Measurements from ENCODE around the gene ATOH8.

Gene ATOH8

GRCh38 chr2:85797921-85798320 lies 44.1 kb downstream of the ATOH8 start:
- no peak overlapping the region for H3K27ac ChIP-seq
- H3K9ac ChIP-seq: no peak overlapping the region
- no peaks in the 10 kb centered on the region for H3K27me3 ChIP-seq
- H3K9me3 ChIP-seq (replicated peaks in 1 of 11): peaks cover 0 to 17% (median 7%) of the 10 kb centered on the region in 11 experiments; a peak in 10 of 22 replicates
- H3K4me2 ChIP-seq: no peak overlapping the region
- 0 out of 22 replicates have a peak, but pooled peaks cover 0 to 6% (median 0%) of the 10 kb centered on the region in 11 experiments for H4K20me1 ChIP-seq
- no peak for TF ChIP-seq Cebpa-rat (IDR thresholded peaks at IDR 0.05)
- peaks cover 0 to 4% (median 0%) of the 10 kb centered on the region in 10 experiments; a peak in 3 of 20 replicates for H3K4me1 ChIP-seq
- H3K36me3 ChIP-seq: no peaks in the 10 kb centered on the region
- no peak overlapping the region for H3K4me3 ChIP-seq

GRCh38 chr2:85799215-85799956 lies 45.6 kb downstream of the ATOH8 start:
- H3K9me3 ChIP-seq (replicated peaks in 1 of 11): peaks cover 0 to 17% (median 7%) of the 10 kb centered on the region in 11 experiments; a peak in 10 of 22 replicates
- no peaks in the 10 kb centered on the region for H3K36me3 ChIP-seq
- peaks cover 0 to 6% (median 0%) of the 10 kb centered on the region in 11 experiments; a peak in 1 of 22 replicates for H4K20me1 ChIP-seq
- H3K27me3 ChIP-seq: no peaks in the 10 kb centered on the region
- H3K4me1 ChIP-seq: peaks cover 2 to 12% (median 3%) of the 10 kb centered on the region in 10 experiments; a peak in 17 of 20 replicates
- H3K4me2 ChIP-seq: no peak overlapping the region
- no peak for TF ChIP-seq Cebpa-rat (IDR thresholded peaks at IDR 0.05)
- no peak overlapping the region for H3K9ac ChIP-seq
- no peak overlapping the region for H3K27ac ChIP-seq
- H3K4me3 ChIP-seq: no peak overlapping the region

GRCh38 chr2:85800586-85800985 lies 46.8 kb downstream of the ATOH8 start:
- peaks cover 5 to 17% (median 9%) of the 10 kb centered on the region in 10 experiments; a peak in 17 of 20 replicates for H3K4me1 ChIP-seq

GRCh38 chr2:85801871-85802270 lies 48.1 kb downstream of the ATOH8 start:
- no peaks in the 10 kb centered on the region for H3K36me3 ChIP-seq
- H3K9me3 ChIP-seq (replicated peaks in 1 of 11): peaks cover 4 to 17% (median 7%) of the 10 kb centered on the region in 11 experiments; a peak in 10 of 22 replicates
- H3K9ac ChIP-seq: no peak overlapping the region
- peaks cover 5 to 17% (median 9%) of the 10 kb centered on the region in 10 experiments; a peak in 17 of 20 replicates for H3K4me1 ChIP-seq
- no peaks in the 10 kb centered on the region for H3K27me3 ChIP-seq
- H3K27ac ChIP-seq: no peak overlapping the region
- H4K20me1 ChIP-seq: no peaks in the 10 kb centered on the region; a peak in 1 of 22 replicates
- TF ChIP-seq Cebpa-rat (IDR thresholded peaks at IDR 0.05): no peak
- H3K4me3 ChIP-seq: no peak overlapping the region
- H3K4me2 ChIP-seq: no peak overlapping the region

More at GRCh38 chr2:85800586-85800985, 46.8 kb downstream of the ATOH8 start:
- H3K36me3 ChIP-seq: no peaks in the 10 kb centered on the region
- H3K4me3 ChIP-seq: no peak overlapping the region
- H3K9me3 ChIP-seq (replicated peaks in 1 of 11): peaks cover under 1 to 17% (median 7%) of the 10 kb centered on the region in 11 experiments; a peak in 10 of 22 replicates
- H3K27ac ChIP-seq: no peak overlapping the region
- peaks cover 0 to 4% (median 0%) of the 10 kb centered on the region in 11 experiments; a peak in 1 of 22 replicates for H4K20me1 ChIP-seq
- H3K9ac ChIP-seq: no peak overlapping the region
- no peak overlapping the region for H3K4me2 ChIP-seq
- 0 out of 22 replicates have a peak, but pooled peaks of 1 of the 11 experiments have one; percentile 19 for TF ChIP-seq Cebpa-rat (IDR thresholded peaks at IDR 0.05)
- no peaks in the 10 kb centered on the region for H3K27me3 ChIP-seq

- H3K4me1 ChIP-seq: peaks cover 5 to 17% (median 9%) of the 10 kb centered on the region in 10 experiments; a peak in 17 of 20 replicates
- no peaks in the 10 kb centered on the region for H3K36me3 ChIP-seq
- H3K4me2 ChIP-seq: no peak overlapping the region
- H3K4me3 ChIP-seq: no peak overlapping the region
- H3K9me3 ChIP-seq (replicated peaks in 1 of 11): peaks cover 4 to 17% (median 7%) of the 10 kb centered on the region in 11 experiments; a peak in 10 of 22 replicates
- H3K27me3 ChIP-seq: no peaks in the 10 kb centered on the region
- no peaks in the 10 kb centered on the region; a peak in 1 of 22 replicates for H4K20me1 ChIP-seq
- no peak for TF ChIP-seq Cebpa-rat (IDR thresholded peaks at IDR 0.05)
- H3K27ac ChIP-seq: no peak overlapping the region
- no peak overlapping the region for H3K9ac ChIP-seq
Observed at GRCh38 chr2:85802354-85803103, 48.7 kb downstream of the ATOH8 start.

GRCh38 chr2:85803704-85804425 lies 50.1 kb downstream of the ATOH8 start:
- H3K9me3 ChIP-seq (replicated peaks in 1 of 11): peaks cover 4 to 17% (median 7%) of the 10 kb centered on the region in 11 experiments; a peak in 10 of 22 replicates
- TF ChIP-seq Cebpa-rat (IDR thresholded peaks at IDR 0.05): no peak
- 0 out of 22 replicates have a peak, but pooled peaks cover 0 to 2% (median 0%) of the 10 kb centered on the region in 11 experiments for H3K27me3 ChIP-seq
- no peak overlapping the region for H3K27ac ChIP-seq
- peak overlapping the region in 4 of 11 experiments; percentile 6 to 27 (median 10); a peak in 5 of 22 replicates for H3K4me2 ChIP-seq
- no peak overlapping the region for H3K9ac ChIP-seq
- H3K36me3 ChIP-seq: no peaks in the 10 kb centered on the region
- no peak overlapping the region for H3K4me3 ChIP-seq
- peaks cover 5 to 17% (median 9%) of the 10 kb centered on the region in 10 experiments; a peak in 17 of 20 replicates for H3K4me1 ChIP-seq
- no peaks in the 10 kb centered on the region; a peak in 1 of 22 replicates for H4K20me1 ChIP-seq

- Histone ChIP-seq H3K4me2 (peak overlapping the region in 9 of 11 experiments; percentile 0 to 37 (median 16); a peak in 9 of 22 replicates), H3K9me3 (replicated peaks in 1 of 11) (peaks cover 4 to 17% (median 7%) of the 10 kb centered on the region in 11 experiments; a peak in 10 of 22 replicates), H3K36me3 (no peaks in the 10 kb centered on the region), H3K4me1 (peaks cover 5 to 17% (median 9%) of the 10 kb centered on the region in 10 experiments; a peak in 17 of 20 replicates), H3K4me3 (no peak overlapping the region), H3K9ac (no peak overlapping the region), H3K27ac (no peak overlapping the region), H3K27me3 (0 out of 22 replicates have a peak, but pooled peaks cover 0 to 3% (median 0%) of the 10 kb centered on the region in 11 experiments), H4K20me1 (no peaks in the 10 kb centered on the region; a peak in 1 of 22 replicates)
- TF ChIP-seq Cebpa-rat (IDR thresholded peaks at IDR 0.05): no peak
Observed at GRCh38 chr2:85804583-85804982, 50.8 kb downstream of the ATOH8 start.

Data from BLaER1 treated with 17β-estradiol and CSF1 and Interleukin-3, amounts not matched to agents 10 nM and 100 nM (cell line).